ENCODE data around the gene RASSF1. TPM values are rescaled to one million over a fixed set of nuclear protein-coding genes. Genes with fewer than 3 reads are reported as not detected.

RASSF1 gene
- total and polyA plus RNA-seq, 2 of the 13 experiments (the other 11 are each of a cell fraction or from before 2014, with no cell fraction given), result 10.2 to 27.5 TPM

DNA sequence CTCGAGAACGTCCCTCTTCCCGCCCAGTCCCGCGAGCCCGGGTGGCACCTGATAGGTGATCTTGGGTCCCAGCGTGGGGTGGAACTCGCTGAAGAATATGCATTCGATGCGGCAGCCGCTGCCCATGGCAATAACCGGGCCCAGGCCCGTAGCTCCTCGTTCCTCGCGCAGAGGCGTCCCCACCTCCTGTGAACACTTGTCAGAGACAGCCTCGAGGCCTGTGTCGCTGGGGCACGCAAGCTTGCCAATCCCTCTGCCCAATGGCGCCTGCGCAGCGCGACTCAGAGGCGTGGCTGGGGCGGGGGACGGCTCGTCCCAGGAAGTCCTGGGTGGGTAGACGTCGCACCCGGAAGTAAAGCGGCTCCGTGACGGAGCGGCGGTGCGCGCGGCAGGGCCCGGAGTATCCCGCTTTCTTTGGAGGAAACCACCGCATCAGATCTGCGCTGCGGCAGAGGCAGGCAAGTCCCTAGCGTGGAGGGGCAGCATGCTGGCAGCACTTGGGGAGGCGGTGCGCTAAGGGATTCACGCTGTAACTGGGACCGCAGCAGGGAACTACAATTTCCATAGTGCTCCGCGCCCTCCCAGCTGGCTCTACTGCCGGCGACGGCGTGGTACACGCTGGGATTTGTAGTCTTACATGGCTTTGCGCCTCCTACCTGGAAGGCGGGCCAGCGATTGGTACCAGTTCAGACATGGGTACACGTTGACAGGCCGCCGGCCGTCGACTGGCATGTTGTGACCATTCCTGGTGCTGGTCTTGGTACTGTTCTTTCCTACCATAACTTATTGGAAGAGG is 10.1 kb upstream of the RASSF1 start, which contains the start of the genes CYB561D2 and NPRL2 (continued):
- TF ChIP-seq ZNF205 (CRISPR knock-in tag; IDR thresholded peaks at IDR 0.05) (0 out of 2 replicates have a peak, but pooled peaks have one; percentile 53), FOXA3 (CRISPR knock-in tag; IDR thresholded peaks at IDR 0.05) (no peak; the same call in 1 of the 2 replicates), FOSL2 (CRISPR knock-in tag; IDR thresholded peaks at IDR 0.05) (peak; percentile 52), ZNF3 (CRISPR knock-in tag; IDR thresholded peaks at IDR 0.05) (peak; percentile 32; the same call in 1 of the 2 replicates), CENPT (CRISPR knock-in tag; IDR thresholded peaks at IDR 0.05; ENCODE audit: low read depth) (peak; percentile 98), ATM (IDR thresholded peaks at IDR 0.05; ENCODE audit: borderline replicate concordance) (no peak), CC2D1A (CRISPR knock-in tag; IDR thresholded peaks at IDR 0.05) (0 out of 2 replicates have a peak, but pooled peaks have one; percentile 33), DMAP1 (CRISPR knock-in tag; IDR thresholded peaks at IDR 0.05) (peak; percentile 87), NPAS2 (CRISPR knock-in tag; IDR thresholded peaks at IDR 0.05; ENCODE audit: borderline replicate concordance) (no peak), ZNF224 (CRISPR knock-in tag; IDR thresholded peaks at IDR 0.05) (peak; percentile 86), ZNF878 (CRISPR knock-in tag; IDR thresholded peaks at IDR 0.05) (peak; percentile 79; the same call in 1 of the 2 replicates), ZNF773 (CRISPR knock-in tag; IDR thresholded peaks at IDR 0.05; ENCODE audit: borderline replicate concordance) (peak; percentile 95)
- TF ChIP-seq, protein P1, sequence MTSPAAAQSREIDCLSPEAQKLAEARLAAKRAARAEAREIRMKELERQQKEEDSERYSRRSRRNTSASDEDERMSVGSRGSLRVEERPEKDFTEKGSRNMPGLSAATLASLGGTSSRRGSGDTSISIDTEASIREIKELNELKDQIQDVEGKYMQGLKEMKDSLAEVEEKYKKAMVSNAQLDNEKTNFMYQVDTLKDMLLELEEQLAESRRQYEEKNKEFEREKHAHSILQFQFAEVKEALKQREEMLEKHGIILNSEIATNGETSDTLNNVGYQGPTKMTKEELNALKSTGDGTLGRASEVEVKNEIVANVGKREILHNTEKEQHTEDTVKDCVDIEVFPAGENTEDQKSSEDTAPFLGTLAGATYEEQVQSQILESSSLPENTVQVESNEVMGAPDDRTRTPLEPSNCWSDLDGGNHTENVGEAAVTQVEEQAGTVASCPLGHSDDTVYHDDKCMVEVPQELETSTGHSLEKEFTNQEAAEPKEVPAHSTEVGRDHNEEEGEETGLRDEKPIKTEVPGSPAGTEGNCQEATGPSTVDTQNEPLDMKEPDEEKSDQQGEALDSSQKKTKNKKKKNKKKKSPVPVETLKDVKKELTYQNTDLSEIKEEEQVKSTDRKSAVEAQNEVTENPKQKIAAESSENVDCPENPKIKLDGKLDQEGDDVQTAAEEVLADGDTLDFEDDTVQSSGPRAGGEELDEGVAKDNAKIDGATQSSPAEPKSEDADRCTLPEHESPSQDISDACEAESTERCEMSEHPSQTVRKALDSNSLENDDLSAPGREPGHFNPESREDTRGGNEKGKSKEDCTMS (CRISPR knock-in tag; conservative IDR thresholded peaks at IDR 0.05), result 0 out of 2 replicates have a peak, but pooled peaks have one; percentile 54
- TF ChIP-seq, protein P2, sequence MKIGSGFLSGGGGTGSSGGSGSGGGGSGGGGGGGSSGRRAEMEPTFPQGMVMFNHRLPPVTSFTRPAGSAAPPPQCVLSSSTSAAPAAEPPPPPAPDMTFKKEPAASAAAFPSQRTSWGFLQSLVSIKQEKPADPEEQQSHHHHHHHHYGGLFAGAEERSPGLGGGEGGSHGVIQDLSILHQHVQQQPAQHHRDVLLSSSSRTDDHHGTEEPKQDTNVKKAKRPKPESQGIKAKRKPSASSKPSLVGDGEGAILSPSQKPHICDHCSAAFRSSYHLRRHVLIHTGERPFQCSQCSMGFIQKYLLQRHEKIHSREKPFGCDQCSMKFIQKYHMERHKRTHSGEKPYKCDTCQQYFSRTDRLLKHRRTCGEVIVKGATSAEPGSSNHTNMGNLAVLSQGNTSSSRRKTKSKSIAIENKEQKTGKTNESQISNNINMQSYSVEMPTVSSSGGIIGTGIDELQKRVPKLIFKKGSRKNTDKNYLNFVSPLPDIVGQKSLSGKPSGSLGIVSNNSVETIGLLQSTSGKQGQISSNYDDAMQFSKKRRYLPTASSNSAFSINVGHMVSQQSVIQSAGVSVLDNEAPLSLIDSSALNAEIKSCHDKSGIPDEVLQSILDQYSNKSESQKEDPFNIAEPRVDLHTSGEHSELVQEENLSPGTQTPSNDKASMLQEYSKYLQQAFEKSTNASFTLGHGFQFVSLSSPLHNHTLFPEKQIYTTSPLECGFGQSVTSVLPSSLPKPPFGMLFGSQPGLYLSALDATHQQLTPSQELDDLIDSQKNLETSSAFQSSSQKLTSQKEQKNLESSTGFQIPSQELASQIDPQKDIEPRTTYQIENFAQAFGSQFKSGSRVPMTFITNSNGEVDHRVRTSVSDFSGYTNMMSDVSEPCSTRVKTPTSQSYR (CRISPR knock-in tag; IDR thresholded peaks at IDR 0.05; ENCODE audit: borderline replicate concordance), result peak; percentile 54; the same call in 1 of the 2 replicates
- TF ChIP-seq, protein P3, sequence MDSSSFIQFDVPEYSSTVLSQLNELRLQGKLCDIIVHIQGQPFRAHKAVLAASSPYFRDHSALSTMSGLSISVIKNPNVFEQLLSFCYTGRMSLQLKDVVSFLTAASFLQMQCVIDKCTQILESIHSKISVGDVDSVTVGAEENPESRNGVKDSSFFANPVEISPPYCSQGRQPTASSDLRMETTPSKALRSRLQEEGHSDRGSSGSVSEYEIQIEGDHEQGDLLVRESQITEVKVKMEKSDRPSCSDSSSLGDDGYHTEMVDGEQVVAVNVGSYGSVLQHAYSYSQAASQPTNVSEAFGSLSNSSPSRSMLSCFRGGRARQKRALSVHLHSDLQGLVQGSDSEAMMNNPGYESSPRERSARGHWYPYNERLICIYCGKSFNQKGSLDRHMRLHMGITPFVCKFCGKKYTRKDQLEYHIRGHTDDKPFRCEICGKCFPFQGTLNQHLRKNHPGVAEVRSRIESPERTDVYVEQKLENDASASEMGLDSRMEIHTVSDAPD (CRISPR knock-in tag; IDR thresholded peaks at IDR 0.05), result peak; percentile 79; the same call in 1 of the 2 replicates
- TF ChIP-seq, protein P4, sequence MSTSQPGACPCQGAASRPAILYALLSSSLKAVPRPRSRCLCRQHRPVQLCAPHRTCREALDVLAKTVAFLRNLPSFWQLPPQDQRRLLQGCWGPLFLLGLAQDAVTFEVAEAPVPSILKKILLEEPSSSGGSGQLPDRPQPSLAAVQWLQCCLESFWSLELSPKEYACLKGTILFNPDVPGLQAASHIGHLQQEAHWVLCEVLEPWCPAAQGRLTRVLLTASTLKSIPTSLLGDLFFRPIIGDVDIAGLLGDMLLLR (CRISPR knock-in tag; IDR thresholded peaks at IDR 0.05), result peak; percentile 99
- TF ChIP-seq, protein P5, sequence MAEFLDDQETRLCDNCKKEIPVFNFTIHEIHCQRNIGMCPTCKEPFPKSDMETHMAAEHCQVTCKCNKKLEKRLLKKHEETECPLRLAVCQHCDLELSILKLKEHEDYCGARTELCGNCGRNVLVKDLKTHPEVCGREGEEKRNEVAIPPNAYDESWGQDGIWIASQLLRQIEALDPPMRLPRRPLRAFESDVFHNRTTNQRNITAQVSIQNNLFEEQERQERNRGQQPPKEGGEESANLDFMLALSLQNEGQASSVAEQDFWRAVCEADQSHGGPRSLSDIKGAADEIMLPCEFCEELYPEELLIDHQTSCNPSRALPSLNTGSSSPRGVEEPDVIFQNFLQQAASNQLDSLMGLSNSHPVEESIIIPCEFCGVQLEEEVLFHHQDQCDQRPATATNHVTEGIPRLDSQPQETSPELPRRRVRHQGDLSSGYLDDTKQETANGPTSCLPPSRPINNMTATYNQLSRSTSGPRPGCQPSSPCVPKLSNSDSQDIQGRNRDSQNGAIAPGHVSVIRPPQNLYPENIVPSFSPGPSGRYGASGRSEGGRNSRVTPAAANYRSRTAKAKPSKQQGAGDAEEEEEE (CRISPR knock-in tag; IDR thresholded peaks at IDR 0.05; ENCODE audit: borderline replicate concordance), result no peak; the same call in 1 of the 2 replicates
